Panc1 (cell line): ENCODE data around the gene PARP12. TPM values are rescaled to one million over a fixed set of nuclear protein-coding genes. Genes with fewer than 3 reads are reported as not detected.

Source experiments
- ATAC-seq: fragments of 200-7000 bp; cut with Tn5 transposase; 2 replicates; pipeline ENCODE4 v1.9.1; 2020; ENCODE audit warnings: mild to moderate bottlenecking, moderate library complexity
- BruUV-seq: library from RNA; stranded (reverse); fragments of 400-500 nt; replicated peaks from 2 replicates; lab custom pipeline; 2021; lab: Mats Ljungman, UMichigan
- CTCF ChIA-PET: fragments of 300-600 bp; sonication (Branson Sonifier 250); formaldehyde crosslinking; loops from one replicate; lab custom pipeline; 2022; ENCODE audit warnings: antibody characterized with exemption; lab: Charles Lee
- POLR2A ChIA-PET: fragments of 300-600 bp; sonication (Branson Sonifier 250); formaldehyde crosslinking; loops from one replicate; lab custom pipeline; 2022; ENCODE audit warnings: antibody characterized with exemption; lab: Charles Lee
- DNase-seq: peaks from one replicate; pipeline ENCODE4 v3.0.0-alpha.2; 2010; ENCODE audit warnings: low read depth, low spot score
- H3K27ac ChIP-seq: 2 replicates; pipeline ENCODE4 v1.5.1; 2011; ENCODE audit warnings: mild to moderate bottlenecking, low read length, inconsistent platforms
- H3K27me3 ChIP-seq: fragments of 200-500 bp; sonication (Bioruptor generic); 2 replicates; pipeline ENCODE4 v1.6.0; 2014; ENCODE audit warnings: low read length, inconsistent platforms; ENCODE audit not compliant: control insufficient read depth, insufficient read depth
- H3K36me3 ChIP-seq: fragments of 200-500 bp; sonication (Bioruptor generic); 2 replicates; pipeline ENCODE4 v1.5.1; 2014; ENCODE audit warnings: inconsistent platforms, mild to moderate bottlenecking, low read length, moderate library complexity; ENCODE audit not compliant: control insufficient read depth, insufficient read depth
- H3K4me1 ChIP-seq: 2 replicates; pipeline ENCODE4 v1.5.1; 2011; ENCODE audit warnings: inconsistent platforms, mild to moderate bottlenecking, low read length, moderate library complexity; ENCODE audit not compliant: control insufficient read depth, insufficient read depth
- H3K4me3 ChIP-seq, 2 experiments: 2 replicates each; pipeline ENCODE4 v1.5.1; 2011 to 2012; ENCODE audit warnings: low read depth in 2 of 2, low read length in 2 of 2, mild to moderate bottlenecking in 2 of 2, inconsistent platforms in 1 of 2, moderate library complexity in 1 of 2
- H3K9me3 ChIP-seq: fragments of 200-500 bp; sonication (Bioruptor generic); 2 replicates; pipeline ENCODE4 v1.5.1; 2014; ENCODE audit warnings: low read depth, mild to moderate bottlenecking, inconsistent platforms, low read length, moderate library complexity; ENCODE audit not compliant: control insufficient read depth, insufficient read depth
- POLR2AphosphoS5 ChIP-seq: IDR thresholded peaks from 2 replicates; pipeline ENCODE4 v1.6.1; 2012; ENCODE audit warnings: mild to moderate bottlenecking, low read depth, low read length, moderate library complexity
- SIN3A ChIP-seq: IDR thresholded peaks from 2 replicates; pipeline ENCODE4 v1.6.1; 2012; ENCODE audit warnings: low read depth, mild to moderate bottlenecking, low read length, moderate library complexity, borderline replicate concordance; ENCODE audit not compliant: insufficient read depth
- TCF7L2 ChIP-seq: IDR thresholded peaks from 2 replicates; pipeline ENCODE4 v1.6.1; 2011; ENCODE audit warnings: mild to moderate bottlenecking, low read depth, low read length, inconsistent platforms
- in situ Hi-C: cut with HindIII; loops from 2 replicates; pipeline ENCODE4 v1.10.0; 2016; ENCODE audit warnings: low sequenced_read_pairs, low pct_unique_long_range_greater_than_20kb
- intact Hi-C: fragments of 100-400 bp; cut with micrococcal nuclease; formaldehyde crosslinking; loops from one replicate; pipeline ENCODE4 v1.10.0; 2022; ENCODE audit not compliant: unreplicated experiment
- total RNA-seq: library from RNA; stranded (reverse); gene quantifications from one replicate; pipeline ENCODE4 v1.2.1, GENCODE V29; 2021; ENCODE audit not compliant: unreplicated experiment
- TF ChIP-seq, protein P1 (sequence below): fragments of 450-650 bp; IDR thresholded peaks from 2 replicates; pipeline ENCODE4 v1.5.1; 2017; ENCODE audit warnings: mild to moderate bottlenecking
- TF ChIP-seq, protein P2 (sequence below), 2 experiments: IDR thresholded peaks; 2 replicates each; pipeline ENCODE4 v1.6.1; 2011 to 2012; ENCODE audit warnings: low read depth in 2 of 2, control low read depth in 1 of 2, low read length in 1 of 2, mild to moderate bottlenecking in 1 of 2, moderate library complexity in 1 of 2; ENCODE audit not compliant: insufficient read depth in 1 of 2

PARP12 gene
- total RNA-seq, 1 experiment from 2014 or later = 31.7 TPM

DNA sequence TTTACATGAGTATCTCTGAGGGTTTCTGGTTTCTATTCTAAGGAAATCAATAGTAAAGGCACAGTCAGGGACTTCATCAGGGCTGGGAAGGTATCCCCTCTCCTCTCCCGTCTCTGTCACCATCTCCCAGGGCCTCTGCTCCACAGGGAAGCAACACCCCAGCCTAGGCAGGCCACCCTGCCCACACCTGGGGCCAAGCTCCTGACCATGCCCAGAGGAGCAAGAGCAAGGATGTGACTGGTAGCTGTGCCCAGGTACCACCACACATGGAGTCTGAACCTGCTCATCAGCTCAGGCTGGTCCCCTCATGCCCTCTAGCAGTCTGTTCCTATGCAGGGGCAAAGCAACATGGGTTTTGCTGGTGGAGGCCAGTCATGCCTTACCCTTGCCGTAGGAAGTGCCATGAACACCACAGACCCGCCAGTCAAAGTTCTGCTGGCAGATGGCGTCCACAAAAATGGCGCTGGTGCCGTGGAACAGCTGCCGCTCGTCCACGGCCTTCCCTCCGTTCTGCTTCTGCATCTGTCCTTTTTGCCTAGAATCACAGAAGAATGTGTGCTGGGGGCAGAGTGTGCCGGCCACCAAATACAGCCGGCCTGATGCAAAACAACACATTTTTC, 36.8 kb downstream of the PARP12 start:
- no peak overlapping the region for H3K4me3 ChIP-seq
- TF ChIP-seq SIN3A = no peak
- no peak for TF ChIP-seq POLR2AphosphoS5
- TF ChIP-seq, protein P1, sequence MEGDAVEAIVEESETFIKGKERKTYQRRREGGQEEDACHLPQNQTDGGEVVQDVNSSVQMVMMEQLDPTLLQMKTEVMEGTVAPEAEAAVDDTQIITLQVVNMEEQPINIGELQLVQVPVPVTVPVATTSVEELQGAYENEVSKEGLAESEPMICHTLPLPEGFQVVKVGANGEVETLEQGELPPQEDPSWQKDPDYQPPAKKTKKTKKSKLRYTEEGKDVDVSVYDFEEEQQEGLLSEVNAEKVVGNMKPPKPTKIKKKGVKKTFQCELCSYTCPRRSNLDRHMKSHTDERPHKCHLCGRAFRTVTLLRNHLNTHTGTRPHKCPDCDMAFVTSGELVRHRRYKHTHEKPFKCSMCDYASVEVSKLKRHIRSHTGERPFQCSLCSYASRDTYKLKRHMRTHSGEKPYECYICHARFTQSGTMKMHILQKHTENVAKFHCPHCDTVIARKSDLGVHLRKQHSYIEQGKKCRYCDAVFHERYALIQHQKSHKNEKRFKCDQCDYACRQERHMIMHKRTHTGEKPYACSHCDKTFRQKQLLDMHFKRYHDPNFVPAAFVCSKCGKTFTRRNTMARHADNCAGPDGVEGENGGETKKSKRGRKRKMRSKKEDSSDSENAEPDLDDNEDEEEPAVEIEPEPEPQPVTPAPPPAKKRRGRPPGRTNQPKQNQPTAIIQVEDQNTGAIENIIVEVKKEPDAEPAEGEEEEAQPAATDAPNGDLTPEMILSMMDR = no peak
- TF ChIP-seq, protein P2, sequence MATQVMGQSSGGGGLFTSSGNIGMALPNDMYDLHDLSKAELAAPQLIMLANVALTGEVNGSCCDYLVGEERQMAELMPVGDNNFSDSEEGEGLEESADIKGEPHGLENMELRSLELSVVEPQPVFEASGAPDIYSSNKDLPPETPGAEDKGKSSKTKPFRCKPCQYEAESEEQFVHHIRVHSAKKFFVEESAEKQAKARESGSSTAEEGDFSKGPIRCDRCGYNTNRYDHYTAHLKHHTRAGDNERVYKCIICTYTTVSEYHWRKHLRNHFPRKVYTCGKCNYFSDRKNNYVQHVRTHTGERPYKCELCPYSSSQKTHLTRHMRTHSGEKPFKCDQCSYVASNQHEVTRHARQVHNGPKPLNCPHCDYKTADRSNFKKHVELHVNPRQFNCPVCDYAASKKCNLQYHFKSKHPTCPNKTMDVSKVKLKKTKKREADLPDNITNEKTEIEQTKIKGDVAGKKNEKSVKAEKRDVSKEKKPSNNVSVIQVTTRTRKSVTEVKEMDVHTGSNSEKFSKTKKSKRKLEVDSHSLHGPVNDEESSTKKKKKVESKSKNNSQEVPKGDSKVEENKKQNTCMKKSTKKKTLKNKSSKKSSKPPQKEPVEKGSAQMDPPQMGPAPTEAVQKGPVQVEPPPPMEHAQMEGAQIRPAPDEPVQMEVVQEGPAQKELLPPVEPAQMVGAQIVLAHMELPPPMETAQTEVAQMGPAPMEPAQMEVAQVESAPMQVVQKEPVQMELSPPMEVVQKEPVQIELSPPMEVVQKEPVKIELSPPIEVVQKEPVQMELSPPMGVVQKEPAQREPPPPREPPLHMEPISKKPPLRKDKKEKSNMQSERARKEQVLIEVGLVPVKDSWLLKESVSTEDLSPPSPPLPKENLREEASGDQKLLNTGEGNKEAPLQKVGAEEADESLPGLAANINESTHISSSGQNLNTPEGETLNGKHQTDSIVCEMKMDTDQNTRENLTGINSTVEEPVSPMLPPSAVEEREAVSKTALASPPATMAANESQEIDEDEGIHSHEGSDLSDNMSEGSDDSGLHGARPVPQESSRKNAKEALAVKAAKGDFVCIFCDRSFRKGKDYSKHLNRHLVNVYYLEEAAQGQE (IDR thresholded peaks at IDR 0.05; ENCODE audit: insufficient read depth in 1 of 2, low read depth in 2 of 2, low read length in 1 of 2) = no peak
- TF ChIP-seq TCF7L2 = no peak
- H3K36me3 ChIP-seq = no peaks in the 10 kb centered on the region
- BruUV-seq = no TSS peak
- no peaks in the 10 kb centered on the region for H3K27me3 ChIP-seq
- CTCF ChIA-PET = no interaction called here
- no peak for DNase-seq
- no peak overlapping the region for H3K27ac ChIP-seq
- no peaks in the 10 kb centered on the region for H3K4me1 ChIP-seq
- H3K9me3 ChIP-seq = no peaks in the 10 kb centered on the region
- intact Hi-C loops = no loop called here
- in situ Hi-C loops = no loop called here
- POLR2A ChIA-PET = no interaction called here
- no peak for ATAC-seq

DNA sequence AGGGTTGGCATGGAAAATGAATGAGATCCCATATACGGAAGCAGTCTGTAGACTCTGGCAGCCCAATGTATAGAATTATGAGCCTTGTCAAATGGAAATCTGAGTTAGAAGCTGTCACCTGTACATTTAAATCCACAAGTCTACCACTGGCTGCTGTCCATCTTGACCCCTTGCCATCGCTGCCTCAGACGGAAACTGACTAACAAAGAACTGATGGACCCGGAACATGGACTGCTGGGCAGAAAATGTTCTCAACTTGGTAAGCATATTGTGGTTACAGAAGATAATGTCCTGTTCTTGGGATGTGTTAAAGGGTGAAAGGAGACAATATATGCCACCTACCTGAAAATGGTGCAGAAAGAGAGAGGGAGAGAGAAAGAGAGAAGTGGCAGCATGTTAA, 37.5 kb downstream of the PARP12 start:
- in situ Hi-C loops (no loop called here), intact Hi-C loops (no loop called here)
- Histone ChIP-seq H3K4me1 (no peaks in the 10 kb centered on the region), H3K4me3 (no peak overlapping the region), H3K27ac (no peak overlapping the region), H3K27me3 (no peaks in the 10 kb centered on the region), H3K36me3 (no peaks in the 10 kb centered on the region), H3K9me3 (no peaks in the 10 kb centered on the region)
- CTCF ChIA-PET = no interaction called here
- TF ChIP-seq POLR2AphosphoS5 = no peak
- TF ChIP-seq, protein P1 = no peak
- no peak for TF ChIP-seq SIN3A
- TF ChIP-seq, protein P2 (IDR thresholded peaks at IDR 0.05; ENCODE audit: insufficient read depth in 1 of 2, low read depth in 2 of 2, low read length in 1 of 2) = no peak
- ATAC-seq (no peak), DNase-seq (no peak)
- no TSS peak for BruUV-seq
- POLR2A ChIA-PET = no interaction called here
